COR-L47 (cell line): ENCODE data around the gene MRPL11.
A peak's percentile ranks its signal among the peaks of the same experiment; 100 is the strongest.

Source experiments
- DNase-seq: peaks from one replicate; lab custom pipeline; 2025; lab: John Stamatoyannopoulos, UW

Gene MRPL11

GRCh38 chr11:66438504-66439466 is at the start of gene MRPL11:
Gene MRPL11 (minus strand): TSS chr11:66438848. CDS start chr11:66438754, 94 bp downstream.
- peak; percentile 94 for DNase-seq

- DNase-seq = no peak
Measured at GRCh38 chr11:66484806-66485380, 46.2 kb upstream of the MRPL11 start.

GRCh38 chr11:66480117-66480938 is 41.7 kb upstream of the MRPL11 start, which contains the start of gene DPP3:
Gene DPP3 (plus strand): TSS chr11:66480434. CDS start chr11:66482201, 1,767 bp downstream.
- DNase-seq = peak; percentile 97

GRCh38 chr11:66479394-66480116 is 40.9 kb upstream of the MRPL11 start:
- peak; percentile 75 for DNase-seq

- DNase-seq = no peak
Measured at GRCh38 chr11:66478729-66479393, 40.2 kb upstream of the MRPL11 start.

GRCh38 chr11:66477263-66478201 is 38.9 kb upstream of the MRPL11 start:
- no peak for DNase-seq

- DNase-seq = no peak
Measured at GRCh38 chr11:66476841-66477251, 38.2 kb upstream of the MRPL11 start.

- no peak for DNase-seq
Measured at GRCh38 chr11:66476173-66476840, 37.7 kb upstream of the MRPL11 start.

GRCh38 chr11:66475349-66476172 is 36.9 kb upstream of the MRPL11 start:
- DNase-seq = no peak

- DNase-seq = no peak
Measured at GRCh38 chr11:66473608-66474515, 35.2 kb upstream of the MRPL11 start.

GRCh38 chr11:66473167-66473566 is 34.5 kb upstream of the MRPL11 start:
- no peak for DNase-seq

- no peak for DNase-seq
Measured at GRCh38 chr11:66472054-66472453, 33.4 kb upstream of the MRPL11 start.

- DNase-seq = no peak
Measured at GRCh38 chr11:66471142-66471541, 32.5 kb upstream of the MRPL11 start.

- DNase-seq = no peak
Measured at GRCh38 chr11:66470015-66470414, 31.4 kb upstream of the MRPL11 start.

- DNase-seq = no peak
Measured at GRCh38 chr11:66469441-66469840, 30.8 kb upstream of the MRPL11 start.

GRCh38 chr11:66468691-66469090 is 30.0 kb upstream of the MRPL11 start:
- DNase-seq = no peak

GRCh38 chr11:66467756-66468155 is 29.1 kb upstream of the MRPL11 start:
- DNase-seq = peak; percentile 16
